SU-DHL-6 (cell line): ENCODE measurements around the gene SWSAP1.

ENCODE experiments used
- H2AFZ ChIP-seq: fragments of 200-600 bp; sonication (generic); 2 replicates; pipeline ENCODE4 v1.6.1; 2014; ENCODE audit warnings: low read depth, mild to moderate bottlenecking, moderate library complexity, mixed read lengths, antibody characterized with exemption, low read length; ENCODE audit not compliant: severe bottlenecking
- H3F3A ChIP-seq: fragments of 200-600 bp; shearing (Covaris generic); 2 replicates; pipeline ENCODE4 v1.6.0; 2016; ENCODE audit warnings: antibody characterized with exemption, mild to moderate bottlenecking; ENCODE audit not compliant: insufficient read depth
- H3K27ac ChIP-seq: fragments of 200-600 bp; sonication (generic); 2 replicates; pipeline ENCODE4 v1.5.1; 2016; ENCODE audit warnings: low read depth, mild to moderate bottlenecking, low read length, moderate library complexity, mixed read lengths
- H3K27me3 ChIP-seq: fragments of 200-600 bp; sonication (generic), shearing (Covaris generic); 2 replicates; pipeline ENCODE4 v1.6.0; 2014; ENCODE audit warnings: mild to moderate bottlenecking, low read length
- H3K36me3 ChIP-seq: fragments of 200-600 bp; sonication (generic); 2 replicates; pipeline ENCODE4 v1.6.1; 2014; ENCODE audit warnings: mild to moderate bottlenecking, low read length, mixed read lengths
- H3K4me2 ChIP-seq: fragments of 300-600, 200-600 bp; shearing (Covaris generic), sonication (generic); 2 replicates; pipeline ENCODE4 v1.6.0; 2014; ENCODE audit warnings: low read length, low read depth, mild to moderate bottlenecking; ENCODE audit not compliant: poor library complexity, severe bottlenecking
- H3K4me3 ChIP-seq: fragments of 200-600 bp; sonication (generic); 2 replicates; pipeline ENCODE4 v1.5.1; 2014; ENCODE audit warnings: antibody characterized with exemption, low read length, mild to moderate bottlenecking, mixed read lengths; ENCODE audit not compliant: insufficient read depth, poor library complexity, severe bottlenecking
- H3K79me2 ChIP-seq: fragments of 200-600 bp; sonication (generic); 2 replicates; pipeline ENCODE4 v1.6.1; 2014; ENCODE audit warnings: mild to moderate bottlenecking, low read length, moderate library complexity; ENCODE audit not compliant: insufficient read depth
- H3K9ac ChIP-seq: fragments of 200-600 bp; sonication (generic); 2 replicates; pipeline ENCODE4 v1.7.0; 2014; ENCODE audit warnings: mild to moderate bottlenecking, low read length
- H3K9me2 ChIP-seq: fragments of 200-600 bp; sonication (generic); replicated peaks from 2 replicates; pipeline ENCODE4 v1.6.1; 2014; ENCODE audit warnings: low read length; ENCODE audit not compliant: insufficient read depth
- H3K9me3 ChIP-seq: fragments of 200-600 bp; sonication (generic); 2 replicates; pipeline ENCODE4 v1.6.1; 2014; ENCODE audit warnings: low read length, mixed read lengths; ENCODE audit not compliant: insufficient read depth
- H4K20me1 ChIP-seq: fragments of 200-600 bp; sonication (generic); 2 replicates; pipeline ENCODE4 v1.6.1; 2014; ENCODE audit warnings: low read depth, mild to moderate bottlenecking, antibody characterized with exemption, low read length, moderate library complexity, mixed read lengths
- CTCF ChIP-seq: fragments of 200-600 bp; sonication (generic); IDR thresholded peaks from one replicate; pipeline ENCODE4 v1.5.1; 2017; ENCODE audit warnings: antibody characterized with exemption, mild to moderate bottlenecking, low read length, moderate library complexity; ENCODE audit not compliant: insufficient read depth, poor library complexity, severe bottlenecking
- EZH2phosphoT487 ChIP-seq: fragments of 200-600 bp; sonication (generic), shearing (Covaris generic); conservative IDR thresholded peaks from 2 replicates; pipeline ENCODE4 v1.6.1; 2018; ENCODE audit warnings: mild to moderate bottlenecking, antibody characterized with exemption, low read length, moderate library complexity, mixed read lengths

Gene SWSAP1

GRCh38 chr19:11399667-11400066, 25.2 kb downstream of the SWSAP1 start:
- Histone ChIP-seq H4K20me1 (no peaks in the 10 kb centered on the region), H3K79me2 (no peaks in the 10 kb centered on the region), H3F3A (no peaks in the 10 kb centered on the region), H3K9me2 (no peaks in the 10 kb centered on the region), H3K9ac (no peak overlapping the region), H2AFZ (no peak overlapping the region), H3K27me3 (no peaks in the 10 kb centered on the region), H3K36me3 (no peaks in the 10 kb centered on the region), H3K4me3 (no peak overlapping the region), H3K27ac (no peak overlapping the region), H3K9me3 (no peaks in the 10 kb centered on the region), H3K4me2 (no peak overlapping the region)
- TF ChIP-seq CTCF (no peak), EZH2phosphoT487 (no peak)

GRCh38 chr19:11400798-11401197, 26.3 kb downstream of the SWSAP1 start:
- no peak for TF ChIP-seq CTCF

GRCh38 chr19:11401808-11402543, 27.5 kb downstream of the SWSAP1 start:
- H2AFZ ChIP-seq: no peak overlapping the region
- H3K4me2 ChIP-seq: no peak overlapping the region
- H3K9me2 ChIP-seq: no peaks in the 10 kb centered on the region
- no peaks in the 10 kb centered on the region for H3K79me2 ChIP-seq
- no peaks in the 10 kb centered on the region for H3K27me3 ChIP-seq
- no peaks in the 10 kb centered on the region for H3K9me3 ChIP-seq
- H3K9ac ChIP-seq: no peak overlapping the region
- TF ChIP-seq EZH2phosphoT487 (no peak), CTCF (no peak)
- no peak overlapping the region for H3K27ac ChIP-seq
- no peaks in the 10 kb centered on the region for H3K36me3 ChIP-seq
- no peak overlapping the region for H3K4me3 ChIP-seq
- no peaks in the 10 kb centered on the region for H4K20me1 ChIP-seq
- H3F3A ChIP-seq: no peaks in the 10 kb centered on the region

More at GRCh38 chr19:11400798-11401197, 26.3 kb downstream of the SWSAP1 start:
- Histone ChIP-seq H3K9me2 (no peaks in the 10 kb centered on the region), H3K9me3 (no peaks in the 10 kb centered on the region), H3F3A (no peaks in the 10 kb centered on the region), H3K36me3 (no peaks in the 10 kb centered on the region), H3K9ac (no peak overlapping the region), H3K4me3 (no peak overlapping the region), H4K20me1 (no peaks in the 10 kb centered on the region), H3K27me3 (no peaks in the 10 kb centered on the region), H3K27ac (no peak overlapping the region), H2AFZ (no peak overlapping the region), H3K4me2 (no peak overlapping the region), H3K79me2 (no peaks in the 10 kb centered on the region)
